PFSK-1 (cell line): ENCODE results near the gene UBE2E3.

ENCODE experiments used
- FOXP2 ChIP-seq: optimal IDR thresholded peaks from 2 replicates; pipeline ENCODE3; 2011; ENCODE audit warnings: borderline replicate concordance, control low read depth, inconsistent platforms; ENCODE audit not compliant: insufficient read depth; ENCODE audit errors: extremely low read length, extremely low read depth
- POLR2AphosphoS5 ChIP-seq: IDR thresholded peaks from 2 replicates; pipeline ENCODE4 v1.6.1; 2012; ENCODE audit warnings: low read depth, mild to moderate bottlenecking, control low read depth, low read length, moderate library complexity
- REST ChIP-seq, 2 experiments: IDR thresholded peaks; 2 replicates each; pipeline versions ENCODE4 v1.6.1 to v1.8.0; 2011 to 2012; ENCODE audit warnings: low read depth in 2 of 2, low read length in 2 of 2, control low read depth in 1 of 2, inconsistent platforms in 1 of 2, mild to moderate bottlenecking in 1 of 2, moderate library complexity in 1 of 2; ENCODE audit not compliant: insufficient read depth in 1 of 2
- SIN3A ChIP-seq: IDR thresholded peaks from 2 replicates; pipeline ENCODE4 v1.6.1; 2012; ENCODE audit warnings: mild to moderate bottlenecking, low read length, moderate library complexity, borderline replicate concordance; ENCODE audit not compliant: insufficient read depth
- TAF1 ChIP-seq: IDR thresholded peaks from 2 replicates; pipeline ENCODE4 v1.6.1; 2012; ENCODE audit warnings: low read length, control low read depth, borderline replicate concordance; ENCODE audit not compliant: insufficient read depth

DNA sequence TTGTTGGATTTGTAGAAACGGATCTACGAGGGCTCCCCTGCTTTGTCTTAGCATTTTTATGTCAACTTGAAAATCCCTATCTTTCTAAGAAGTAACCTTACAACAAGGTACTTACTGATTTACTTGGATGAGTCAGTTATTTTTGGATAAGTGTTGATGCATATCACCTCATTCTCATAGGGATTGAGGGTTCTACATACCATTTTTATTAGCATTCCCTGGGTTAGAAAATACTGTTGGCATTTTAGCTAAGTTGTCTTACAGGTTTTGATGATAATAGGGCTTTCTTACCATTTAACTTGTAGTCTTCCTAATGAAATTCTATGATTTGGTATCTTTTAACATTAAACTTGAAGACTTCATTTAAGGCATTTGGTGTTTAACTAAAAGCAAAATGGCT is 125.2 kb downstream of the UBE2E3 start:
- TF ChIP-seq REST (IDR thresholded peaks at IDR 0.05; ENCODE audit: insufficient read depth in 1 of 2, low read depth in 2 of 2, low read length in 2 of 2), result no peak
- TF ChIP-seq POLR2AphosphoS5, result no peak
- no peak for TF ChIP-seq FOXP2
- no peak for TF ChIP-seq TAF1
- TF ChIP-seq SIN3A, result no peak
